ENCODE data around the gene BEND3. TPM values are rescaled to one million over a fixed set of nuclear protein-coding genes. Genes with fewer than 3 reads are reported as not detected.
"Not testable (repeated sequence)": the region's sequence is repeated elsewhere in the genome, so short reads cannot be mapped to it uniquely, and the experiment has no call there.

The BEND3 gene
- total RNA-seq (2022) (10.0 and 11.8 TPM in 2 replicates), Bru-seq, nascent RNA (percentile 57 among the genes with signal in this experiment), BruChase-seq, experiment 1, labeled RNA remaining after a 6-hour chase (percentile 61 among the genes with signal in this experiment), BruChase-seq, experiment 2, labeled RNA remaining after a 2-hour chase (percentile 67 among the genes with signal in this experiment)
- long read RNA-seq, full-length matches to known transcripts = 2 of 9 reads
- long read RNA-seq, partial matches to known transcripts = 0 of 9 reads
- long read RNA-seq, other reads (novel, unspliced or antisense) = 7 of 9 reads

DNA sequence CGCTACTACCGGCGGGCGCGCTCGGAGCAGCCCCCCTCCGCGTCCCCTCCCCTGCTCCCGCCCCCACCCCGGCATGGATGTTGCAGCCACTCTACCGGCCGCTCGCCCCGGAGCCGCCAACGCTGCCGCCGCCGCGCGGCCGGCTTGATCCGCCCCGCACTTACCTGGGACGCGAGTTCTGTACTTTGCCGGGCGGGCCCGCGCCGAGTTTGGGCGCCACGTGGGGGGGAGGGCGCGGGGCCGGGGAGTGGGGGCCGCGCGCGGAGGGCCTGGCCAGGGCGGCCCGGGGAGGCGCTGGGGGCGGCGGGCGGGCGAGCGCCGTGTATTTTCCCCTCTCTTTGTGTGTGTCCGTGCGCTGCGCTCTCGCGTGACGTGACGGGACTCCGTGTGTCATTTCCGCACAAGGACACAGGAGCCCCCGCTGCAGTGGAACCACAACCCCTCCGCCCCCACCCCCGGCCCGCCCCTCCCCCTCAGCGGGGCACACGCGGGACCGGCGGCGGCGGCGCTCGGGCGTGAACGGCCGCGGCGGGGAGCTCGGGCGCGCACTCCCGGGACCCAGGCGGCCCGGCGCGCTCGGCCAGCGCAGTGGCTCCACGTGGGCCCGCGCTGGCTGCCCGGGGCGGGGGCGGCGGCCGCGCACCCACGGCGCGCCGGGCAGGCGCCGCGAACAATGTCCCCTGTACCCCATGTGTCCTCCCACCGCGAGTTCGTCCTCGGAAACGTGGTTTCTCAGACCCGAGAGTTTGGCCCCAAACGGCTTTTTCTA lies at the start of gene BEND3:
Gene BEND3, minus strand, starts transcription at position 590 of the 769 bp plus-strand sequence. CDS start 16,230 bp downstream, outside the sequence.
- Mint-ChIP-seq H3K27me3 (ENCODE audit: unreplicated experiment) (no peaks in the 10 kb centered on the region), H3K9me3 (ENCODE audit: low read depth, unreplicated experiment) (no peaks in the 10 kb centered on the region), H3K27ac (ENCODE audit: unreplicated experiment) (peak within 1 kb of the TSS; percentile 27), H3K4me1 (ENCODE audit: low read depth, unreplicated experiment) (no peaks in the 10 kb centered on the region), H3K36me3 (ENCODE audit: insufficient read depth, unreplicated experiment) (peaks cover 43% of the 10 kb centered on the region), H3K4me3 (ENCODE audit: low read depth, unreplicated experiment) (peak within 1 kb of the TSS; percentile 69)
- BruUV-seq (replicated peaks) = no TSS peak
- no peak for TF ChIP-seq CTCF (IDR thresholded peaks at IDR 0.05; ENCODE audit: unreplicated experiment)
- CTCF ChIA-PET = interaction anchor here (0.9 to 1.4 kb wide), 2 partner anchors 38 to 203 kb away, joined by 4 read pairs; no protein-coding TSS in a partner anchor
- peak; percentile 52 for DNase-seq
- intact Hi-C loops (cut with micrococcal nuclease; ENCODE audit: unreplicated experiment) = loop anchor here (10.0 kb wide), 1 partner anchor 340 kb away; the partner anchor contains the start of gene PDSS2

- DNase-seq; H3K36me3 Mint-ChIP-seq (ENCODE audit: insufficient read depth, unreplicated experiment); H3K27ac Mint-ChIP-seq (ENCODE audit: unreplicated experiment); H3K4me3 Mint-ChIP-seq (ENCODE audit: low read depth, unreplicated experiment); BruUV-seq (replicated peaks); intact Hi-C loops (cut with micrococcal nuclease; ENCODE audit: unreplicated experiment); CTCF ChIA-PET; H3K27me3 Mint-ChIP-seq (ENCODE audit: unreplicated experiment); H3K4me1 Mint-ChIP-seq (ENCODE audit: low read depth, unreplicated experiment); H3K9me3 Mint-ChIP-seq (ENCODE audit: low read depth, unreplicated experiment): not testable (repeated sequence)
These were observed 49.0 kb upstream of the BEND3 start for GRCh38 chr6:107164299-107164698.

- intact Hi-C loops (cut with micrococcal nuclease; ENCODE audit: unreplicated experiment) = no loop called here
- Mint-ChIP-seq H3K36me3 (ENCODE audit: insufficient read depth, unreplicated experiment) (peaks cover 5% of the 10 kb centered on the region), H3K4me1 (ENCODE audit: low read depth, unreplicated experiment) (peaks cover 16% of the 10 kb centered on the region), H3K27ac (ENCODE audit: unreplicated experiment) (no peak overlapping the region), H3K4me3 (ENCODE audit: low read depth, unreplicated experiment) (no peak overlapping the region), H3K27me3 (ENCODE audit: unreplicated experiment) (no peaks in the 10 kb centered on the region), H3K9me3 (ENCODE audit: low read depth, unreplicated experiment) (no peaks in the 10 kb centered on the region)
- CTCF ChIA-PET = no interaction called here
- TF ChIP-seq CTCF (IDR thresholded peaks at IDR 0.05; ENCODE audit: unreplicated experiment) = no peak
- BruUV-seq (replicated peaks) = no TSS peak
- DNase-seq = no peak
These were observed 46.2 kb upstream of the BEND3 start for GRCh38 chr6:107161521-107161920.

GRCh38 chr6:107156617-107157016 lies 41.3 kb upstream of the BEND3 start:
- CTCF ChIA-PET = interaction anchor here (0.7 kb wide), 1 partner anchor 303 kb away, joined by 5 read pairs; the partner anchor contains the start of gene PDSS2
- H3K9me3 Mint-ChIP-seq (ENCODE audit: low read depth, unreplicated experiment) = no peaks in the 10 kb centered on the region
- H3K4me1 Mint-ChIP-seq (ENCODE audit: low read depth, unreplicated experiment) = peaks cover 36% of the 10 kb centered on the region
- no TSS peak for BruUV-seq (replicated peaks)
- intact Hi-C loops (cut with micrococcal nuclease; ENCODE audit: unreplicated experiment) = loop anchor here (10.0 kb wide), 1 partner anchor 508 kb away; no protein-coding TSS in a partner anchor
- no peak overlapping the region for H3K4me3 Mint-ChIP-seq (ENCODE audit: low read depth, unreplicated experiment)
- H3K27ac Mint-ChIP-seq (ENCODE audit: unreplicated experiment) = no peak overlapping the region
- peaks cover 24% of the 10 kb centered on the region for H3K36me3 Mint-ChIP-seq (ENCODE audit: insufficient read depth, unreplicated experiment)
- TF ChIP-seq CTCF (IDR thresholded peaks at IDR 0.05; ENCODE audit: unreplicated experiment) = no peak
- H3K27me3 Mint-ChIP-seq (ENCODE audit: unreplicated experiment) = no peaks in the 10 kb centered on the region
- no peak for DNase-seq
